Gastroesophageal sphincter (tissue), 3 donors: Measurements from ENCODE around the gene MAP3K15.

Experiments
- EP300 ChIP-seq: sonication (generic); formaldehyde crosslinking; IDR thresholded peaks from one replicate; pipeline ENCODE4 v1.6.1; 2017; ENCODE audit warnings: antibody characterized with exemption, mild to moderate bottlenecking
- POLR2A ChIP-seq, 2 donors: fragments of 450-650 bp; IDR thresholded peaks; one replicate each; pipeline ENCODE4 v1.6.1; 2017; ENCODE audit warnings: antibody characterized with exemption in 2 of 2, mild to moderate bottlenecking in 2 of 2, moderate library complexity in 1 of 2
- POLR2AphosphoS5 ChIP-seq: sonication (generic); formaldehyde crosslinking; IDR thresholded peaks from one replicate; pipeline ENCODE4 v1.6.1; 2017; ENCODE audit warnings: antibody characterized with exemption
- TF ChIP-seq, protein P1 (sequence below), 4 experiments: fragments of 200-600 bp in 2 of 4; fragments of 450-650 bp in 2 of 4; sonication (generic) in 1 of 4; IDR thresholded peaks; one replicate each; pipeline ENCODE4 v1.5.1; 2017 to 2019; ENCODE audit warnings: antibody characterized with exemption in 4 of 4, mild to moderate bottlenecking in 2 of 4, moderate library complexity in 2 of 4

DNA sequence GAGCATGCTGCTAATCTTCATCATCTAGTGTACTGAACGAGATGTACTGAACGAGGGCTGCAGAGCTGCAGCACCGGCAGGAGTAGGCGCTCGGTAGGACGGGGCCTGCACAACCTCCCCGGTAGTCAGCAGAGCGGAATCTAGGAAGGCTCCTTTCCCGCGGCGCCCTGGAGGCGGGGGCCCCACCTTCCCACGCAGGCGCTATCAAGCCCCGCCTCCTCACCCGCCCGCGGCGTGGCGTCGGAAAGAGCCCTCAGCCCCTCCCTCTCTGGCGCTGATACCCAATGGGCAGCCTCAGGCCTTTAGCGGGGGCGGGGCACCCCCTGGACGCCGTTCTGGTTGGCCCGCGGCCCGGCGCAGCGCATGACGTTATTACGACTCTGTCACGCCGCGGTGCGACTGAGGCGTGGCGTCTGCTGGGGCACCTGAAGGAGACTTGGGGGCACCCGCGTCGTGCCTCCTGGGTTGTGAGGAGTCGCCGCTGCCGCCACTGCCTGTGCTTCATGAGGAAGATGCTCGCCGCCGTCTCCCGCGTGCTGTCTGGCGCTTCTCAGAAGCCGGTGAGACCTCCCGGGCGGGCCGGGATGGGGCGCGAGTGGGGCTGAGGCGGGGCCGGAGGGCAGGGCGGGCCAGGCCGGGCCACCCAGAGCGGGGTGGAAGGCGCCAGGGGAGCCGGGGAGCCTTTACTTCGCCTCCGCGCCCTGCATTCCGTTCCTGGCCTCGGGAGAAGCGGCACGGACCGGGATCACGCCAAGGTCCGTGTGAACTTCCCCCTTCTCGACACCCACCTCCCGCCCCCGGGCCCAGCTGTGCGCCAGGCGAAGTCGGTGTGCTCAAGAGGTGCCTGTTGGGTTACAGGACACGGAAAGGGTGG lies 171.5 kb downstream of the MAP3K15 start, which contains the start of gene PDHA1:
- TF ChIP-seq POLR2A (IDR thresholded peaks at IDR 0.05): peak; percentile 35 to 50
- TF ChIP-seq, protein P1, sequence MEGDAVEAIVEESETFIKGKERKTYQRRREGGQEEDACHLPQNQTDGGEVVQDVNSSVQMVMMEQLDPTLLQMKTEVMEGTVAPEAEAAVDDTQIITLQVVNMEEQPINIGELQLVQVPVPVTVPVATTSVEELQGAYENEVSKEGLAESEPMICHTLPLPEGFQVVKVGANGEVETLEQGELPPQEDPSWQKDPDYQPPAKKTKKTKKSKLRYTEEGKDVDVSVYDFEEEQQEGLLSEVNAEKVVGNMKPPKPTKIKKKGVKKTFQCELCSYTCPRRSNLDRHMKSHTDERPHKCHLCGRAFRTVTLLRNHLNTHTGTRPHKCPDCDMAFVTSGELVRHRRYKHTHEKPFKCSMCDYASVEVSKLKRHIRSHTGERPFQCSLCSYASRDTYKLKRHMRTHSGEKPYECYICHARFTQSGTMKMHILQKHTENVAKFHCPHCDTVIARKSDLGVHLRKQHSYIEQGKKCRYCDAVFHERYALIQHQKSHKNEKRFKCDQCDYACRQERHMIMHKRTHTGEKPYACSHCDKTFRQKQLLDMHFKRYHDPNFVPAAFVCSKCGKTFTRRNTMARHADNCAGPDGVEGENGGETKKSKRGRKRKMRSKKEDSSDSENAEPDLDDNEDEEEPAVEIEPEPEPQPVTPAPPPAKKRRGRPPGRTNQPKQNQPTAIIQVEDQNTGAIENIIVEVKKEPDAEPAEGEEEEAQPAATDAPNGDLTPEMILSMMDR (IDR thresholded peaks at IDR 0.05): no peak
- peak; percentile 67 for TF ChIP-seq POLR2AphosphoS5
- no peak for TF ChIP-seq EP300
